SJSA1 (cell line): ENCODE data around the gene DUSP9. TPM values are rescaled to one million over a fixed set of nuclear protein-coding genes. Genes with fewer than 3 reads are reported as not detected.
"Not testable (repeated sequence)": the region's sequence is repeated elsewhere in the genome, so short reads cannot be mapped to it uniquely, and the experiment has no call there.

Experiments
- DNase-seq, 2 experiments: peaks; one replicate each; pipeline ENCODE4 v3.0.0-alpha.2; 2015 to 2020; ENCODE audit warnings: low spot score in 2 of 2, low read depth in 1 of 2
- H3K27ac ChIP-seq: fragments of 250-450 bp; sonication (Bioruptor Pico); 2 replicates; pipeline ENCODE4 v1.5.1; 2020; ENCODE audit warnings: mild to moderate bottlenecking, moderate library complexity
- H3K27me3 ChIP-seq: fragments of 250-450 bp; sonication (Bioruptor Pico); replicated peaks from 2 replicates; pipeline ENCODE4 v1.5.1; 2020; ENCODE audit warnings: mild to moderate bottlenecking, moderate library complexity
- H3K36me3 ChIP-seq: fragments of 250-450 bp; sonication (Bioruptor Pico); 2 replicates; pipeline ENCODE4 v1.5.1; 2020; ENCODE audit warnings: mild to moderate bottlenecking
- H3K4me1 ChIP-seq: fragments of 250-450 bp; sonication (Bioruptor Pico); replicated peaks from 2 replicates; pipeline ENCODE4 v1.6.1; 2021; ENCODE audit warnings: mild to moderate bottlenecking
- H3K4me3 ChIP-seq: fragments of 250-450 bp; sonication (Bioruptor Pico); 2 replicates; pipeline ENCODE4 v1.5.1; 2020; ENCODE audit warnings: mild to moderate bottlenecking
- H3K9me3 ChIP-seq: fragments of 250-450 bp; sonication (Bioruptor Pico); replicated peaks from 2 replicates; pipeline ENCODE4 v1.5.1; 2020; ENCODE audit warnings: mild to moderate bottlenecking
- total RNA-seq: library from RNA; depleted of rRNA; stranded (reverse); fragments of >200 nt; shearing (Covaris generic); gene quantifications from 2 replicates; pipeline ENCODE4 v1.2.3, GENCODE V29; 2014

DUSP9 gene
- total RNA-seq, 1 experiment from 2014 or later = 0.08 TPM

DNA sequence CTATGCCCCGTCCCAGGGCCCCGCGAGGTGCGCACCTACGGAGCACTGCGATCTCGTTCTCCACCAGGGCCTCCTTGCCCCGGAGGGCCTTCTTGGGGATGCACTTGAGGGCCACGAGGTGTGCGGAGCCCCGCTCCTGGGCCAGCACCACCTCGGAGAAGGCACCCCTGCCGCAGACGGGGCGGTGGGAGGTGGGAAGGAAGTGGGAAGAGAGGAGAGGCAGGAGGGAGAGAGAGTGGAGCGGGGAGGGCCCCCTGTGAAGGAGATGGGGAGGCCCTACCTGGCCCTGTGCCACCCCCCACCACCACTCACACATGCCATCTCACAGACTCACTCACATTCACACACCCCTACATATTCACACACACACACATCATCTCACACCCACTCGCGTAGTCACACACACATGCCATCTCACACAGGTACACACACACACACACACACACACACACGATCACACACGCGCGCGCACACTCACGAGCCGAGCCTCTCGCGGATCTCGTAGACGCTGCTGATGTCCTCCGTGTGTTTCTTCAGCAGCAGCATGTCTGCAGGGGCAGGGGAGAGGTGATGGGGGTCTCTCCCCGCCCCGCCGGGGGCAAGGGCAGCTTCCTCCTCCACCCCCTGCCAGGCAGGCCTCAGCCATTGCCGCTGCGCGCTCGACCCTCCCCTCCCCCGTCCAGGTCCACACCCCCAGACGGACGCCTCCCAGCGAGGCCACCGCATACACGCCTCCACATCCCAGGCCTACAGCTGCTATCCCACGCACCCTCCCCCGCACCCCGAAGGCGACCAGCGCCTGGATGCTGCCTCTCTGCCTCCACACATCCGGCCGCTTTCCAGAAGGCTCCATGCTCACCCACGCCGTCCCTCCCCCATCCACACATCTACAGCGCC is 25.8 kb downstream of the DUSP9 start:
- no peak overlapping the region for H3K4me3 ChIP-seq
- H3K9me3 ChIP-seq = no peaks in the 10 kb centered on the region
- DNase-seq = no peak
- no peak overlapping the region for H3K27ac ChIP-seq
- 0 out of 2 replicates have a peak, but pooled peaks cover 4% of the 10 kb centered on the region for H3K27me3 ChIP-seq
- H3K4me1 ChIP-seq = no peaks in the 10 kb centered on the region
- no peaks in the 10 kb centered on the region for H3K36me3 ChIP-seq

DNA sequence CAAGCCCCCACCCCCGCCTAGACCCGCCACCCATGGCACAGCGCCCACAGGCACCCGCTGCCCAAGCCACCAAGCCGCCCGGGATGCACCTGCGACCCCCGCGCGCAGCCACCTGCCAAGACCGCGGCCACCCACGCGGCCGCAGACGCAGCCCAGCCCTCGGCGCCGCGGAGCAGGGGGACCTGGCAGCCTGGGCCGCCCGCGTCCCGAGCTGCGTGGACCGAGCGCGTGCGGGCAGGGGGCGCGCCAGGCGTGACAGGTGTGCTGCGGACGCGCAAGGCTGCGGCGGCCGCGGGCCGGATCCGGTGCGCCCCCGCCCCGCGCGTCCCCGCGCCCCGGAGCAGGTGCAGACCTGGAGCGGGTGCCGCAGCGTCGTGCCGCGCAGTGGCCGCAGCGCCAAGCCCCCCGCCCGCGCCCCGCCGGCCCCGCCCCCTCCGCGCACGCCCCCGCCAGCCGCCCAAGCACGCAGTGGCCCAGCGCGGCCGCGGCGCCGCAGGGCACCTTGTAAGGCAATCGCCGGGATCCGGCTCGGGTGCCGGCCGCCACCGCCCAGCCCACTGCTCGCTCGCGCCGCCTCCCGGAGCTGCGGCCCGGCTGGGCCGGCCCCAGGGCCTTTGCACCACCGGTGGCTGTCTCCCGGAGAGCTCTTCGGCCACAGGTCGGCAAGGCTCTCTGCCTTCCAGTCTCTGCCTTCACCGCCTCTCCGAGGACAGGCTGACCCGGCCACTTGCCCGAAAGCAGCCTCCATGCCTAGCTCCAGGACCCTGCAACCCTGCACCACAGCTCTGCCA is 26.6 kb downstream of the DUSP9 start, which contains the start of gene PNCK:
Gene PNCK, minus strand, starts transcription at position 386 of the 791 bp plus-strand sequence. CDS start 737 bp downstream, outside the sequence.
- H3K4me1 ChIP-seq = no peaks in the 10 kb centered on the region
- no peak within 1 kb of the TSS for H3K4me3 ChIP-seq
- DNase-seq = no peak
- H3K27me3 ChIP-seq = 0 out of 2 replicates have a peak, but pooled peaks cover 4% of the 10 kb centered on the region
- no peak within 1 kb of the TSS for H3K27ac ChIP-seq
- no peaks in the 10 kb centered on the region for H3K9me3 ChIP-seq
- H3K36me3 ChIP-seq = no peaks in the 10 kb centered on the region

DNA sequence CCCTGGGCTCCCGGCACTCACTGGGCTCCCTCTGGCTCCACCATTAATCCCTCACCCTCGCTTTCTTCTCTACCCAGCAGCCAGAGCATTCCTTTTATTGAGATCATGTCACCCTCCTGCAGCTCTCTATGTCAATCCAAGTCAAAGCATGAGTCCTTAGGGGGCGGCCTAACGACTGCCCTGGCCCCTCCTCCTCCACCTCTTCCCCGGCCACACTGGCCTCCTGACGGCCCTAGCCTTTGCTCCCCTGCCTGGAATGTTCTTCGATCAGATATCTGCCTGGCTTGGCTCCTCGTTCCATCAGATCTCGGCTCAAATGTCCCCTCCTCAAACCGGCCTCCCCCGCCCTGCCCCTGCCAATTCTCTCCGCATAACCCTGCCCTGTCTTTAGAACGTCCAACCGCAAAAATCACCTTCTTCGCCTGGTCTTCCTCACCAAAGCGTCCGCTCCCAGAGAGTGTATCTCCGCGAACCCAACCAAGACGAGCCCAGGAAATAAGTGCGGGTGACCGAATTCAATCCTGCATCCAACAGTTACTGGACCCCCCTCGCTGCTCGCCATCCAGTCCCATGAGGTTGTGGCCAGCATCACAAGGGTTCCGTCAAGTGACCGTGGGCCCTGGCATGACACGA is 27.3 kb downstream of the DUSP9 start:
- no peak for DNase-seq
- Histone ChIP-seq H3K36me3 (no peaks in the 10 kb centered on the region), H3K27ac (no peak overlapping the region), H3K4me3 (no peak overlapping the region), H3K27me3 (0 out of 2 replicates have a peak, but pooled peaks cover 4% of the 10 kb centered on the region), H3K4me1 (no peaks in the 10 kb centered on the region), H3K9me3 (no peaks in the 10 kb centered on the region)

GRCh38 chrX:153681175-153681574 is 34.2 kb downstream of the DUSP9 start:
- H3K27me3 ChIP-seq = no peaks in the 10 kb centered on the region
- DNase-seq = no peak
- no peak overlapping the region for H3K4me3 ChIP-seq
- no peaks in the 10 kb centered on the region for H3K4me1 ChIP-seq
- no peak overlapping the region for H3K27ac ChIP-seq
- H3K9me3 ChIP-seq = no peaks in the 10 kb centered on the region
- H3K36me3 ChIP-seq = no peaks in the 10 kb centered on the region

GRCh38 chrX:153683486-153683885 is 36.5 kb downstream of the DUSP9 start:
- H3K9me3 ChIP-seq, H3K4me1 ChIP-seq, H3K36me3 ChIP-seq, H3K27ac ChIP-seq, DNase-seq, H3K4me3 ChIP-seq, H3K27me3 ChIP-seq: not testable (repeated sequence)

GRCh38 chrX:153684467-153685155 is 37.6 kb downstream of the DUSP9 start:
- Histone ChIP-seq H3K27me3 (no peaks in the 10 kb centered on the region), H3K27ac (no peak overlapping the region), H3K4me1 (no peaks in the 10 kb centered on the region), H3K4me3 (no peak overlapping the region), H3K36me3 (no peaks in the 10 kb centered on the region), H3K9me3 (no peaks in the 10 kb centered on the region)
- DNase-seq = no peak

DNA sequence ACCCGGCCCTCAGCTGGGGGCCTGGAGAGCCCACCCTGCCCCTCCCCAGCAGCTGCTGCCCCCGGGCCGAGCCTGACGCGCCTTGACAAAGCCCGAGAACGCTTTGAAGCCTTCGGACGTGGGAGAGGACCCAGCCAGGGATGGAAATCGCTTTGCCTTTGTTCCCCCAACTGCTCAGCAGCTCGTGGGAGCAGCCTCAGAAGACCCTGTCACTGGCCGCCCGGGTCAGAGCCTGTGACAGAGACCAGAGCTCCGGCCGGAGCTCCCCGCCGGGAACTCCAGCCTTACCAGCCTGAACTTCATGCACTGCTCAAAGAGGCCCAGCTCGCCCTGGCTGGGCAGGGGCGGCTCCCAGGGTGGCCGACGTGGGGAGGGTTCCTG is 38.1 kb downstream of the DUSP9 start:
- H3K9me3 ChIP-seq = no peaks in the 10 kb centered on the region
- no peak overlapping the region for H3K4me3 ChIP-seq
- H3K27me3 ChIP-seq = no peaks in the 10 kb centered on the region
- DNase-seq = no peak
- no peaks in the 10 kb centered on the region for H3K4me1 ChIP-seq
- H3K27ac ChIP-seq = no peak overlapping the region
- H3K36me3 ChIP-seq = no peaks in the 10 kb centered on the region

- no peaks in the 10 kb centered on the region for H3K9me3 ChIP-seq
- H3K36me3 ChIP-seq = no peaks in the 10 kb centered on the region
- no peak overlapping the region for H3K27ac ChIP-seq
- H3K4me3 ChIP-seq = no peak overlapping the region
- DNase-seq = no peak
- no peaks in the 10 kb centered on the region for H3K4me1 ChIP-seq
- no peaks in the 10 kb centered on the region for H3K27me3 ChIP-seq
These were observed 39.0 kb downstream of the DUSP9 start for GRCh38 chrX:153685751-153686696.

GRCh38 chrX:153686711-153687110 is 39.7 kb downstream of the DUSP9 start:
- H3K9me3 ChIP-seq = no peaks in the 10 kb centered on the region
- DNase-seq = no peak
- no peak overlapping the region for H3K27ac ChIP-seq
- H3K36me3 ChIP-seq = no peaks in the 10 kb centered on the region
- no peaks in the 10 kb centered on the region for H3K4me1 ChIP-seq
- no peaks in the 10 kb centered on the region for H3K27me3 ChIP-seq
- H3K4me3 ChIP-seq = no peak overlapping the region

GRCh38 chrX:153687121-153688039 is 40.4 kb downstream of the DUSP9 start, which contains the start of gene SLC6A8:
Gene SLC6A8, plus strand, starts transcription at chrX:153687926. Its CDS starts 649 bp downstream, at chrX:153688575.
- H3K27ac ChIP-seq = no peak within 1 kb of the TSS
- no peak within 1 kb of the TSS for H3K4me3 ChIP-seq
- no peaks in the 10 kb centered on the region for H3K36me3 ChIP-seq
- H3K9me3 ChIP-seq = no peaks in the 10 kb centered on the region
- DNase-seq = peak; percentile 29 to 60
- no peaks in the 10 kb centered on the region for H3K27me3 ChIP-seq
- H3K4me1 ChIP-seq = no peaks in the 10 kb centered on the region

DNA sequence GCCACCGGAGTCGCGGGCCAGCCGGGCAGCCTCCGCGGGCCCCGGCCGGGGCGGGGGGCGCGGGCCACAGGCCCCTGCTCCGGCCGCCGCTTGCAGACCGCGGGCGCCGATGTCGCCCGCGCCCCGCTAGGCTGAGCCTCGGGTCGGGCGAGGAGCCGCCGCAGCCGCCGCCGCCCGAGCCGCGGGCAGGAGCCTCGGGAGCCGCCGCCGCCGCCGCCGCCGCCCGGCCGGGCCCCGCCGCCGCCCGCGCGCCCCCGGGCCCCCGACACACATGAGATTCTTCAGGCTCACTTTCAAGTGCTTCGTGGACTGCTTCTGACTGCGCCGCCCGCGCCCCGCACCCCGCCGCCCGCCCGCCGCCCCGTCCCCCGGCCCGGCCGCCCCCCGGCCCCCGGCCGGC is 41.1 kb downstream of the DUSP9 start:
- no peaks in the 10 kb centered on the region for H3K27me3 ChIP-seq
- H3K27ac ChIP-seq = no peak overlapping the region
- DNase-seq = no peak
- H3K36me3 ChIP-seq = no peaks in the 10 kb centered on the region
- no peaks in the 10 kb centered on the region for H3K9me3 ChIP-seq
- H3K4me3 ChIP-seq = no peak overlapping the region
- H3K4me1 ChIP-seq = no peaks in the 10 kb centered on the region

GRCh38 chrX:153688506-153688905 is 41.5 kb downstream of the DUSP9 start:
- no peaks in the 10 kb centered on the region for H3K4me1 ChIP-seq
- H3K4me3 ChIP-seq = no peak overlapping the region
- H3K27ac ChIP-seq = no peak overlapping the region
- no peaks in the 10 kb centered on the region for H3K9me3 ChIP-seq
- no peaks in the 10 kb centered on the region for H3K36me3 ChIP-seq
- no peaks in the 10 kb centered on the region for H3K27me3 ChIP-seq
- DNase-seq = no peak
